Liver (tissue), 9 donors: ENCODE results near the gene ENTPD1. TPM values are rescaled to one million over a fixed set of nuclear protein-coding genes. Genes with fewer than 3 reads are reported as not detected.

ENCODE experiments used
- DNase-seq: peaks from one replicate; pipeline ENCODE4 v3.0.0-alpha.2; 2017; ENCODE audit warnings: low spot score
- H3K27ac ChIP-seq, 2 donors: one replicate each; pipeline ENCODE4 v1.7.0; 2013; ENCODE audit warnings: inconsistent platforms in 2 of 2, low read length in 2 of 2, control low read depth in 1 of 2, low read depth in 1 of 2, mild to moderate bottlenecking in 1 of 2
- H3K27me3 ChIP-seq, 4 donors: one replicate each; pipeline versions ENCODE4 v1.6.1 to v1.7.0; 2013; ENCODE audit warnings: low read length in 3 of 4, inconsistent platforms in 1 of 4, mild to moderate bottlenecking in 1 of 4, moderate library complexity in 1 of 4; ENCODE audit not compliant: control insufficient read depth in 4 of 4, insufficient read depth in 4 of 4
- H3K36me3 ChIP-seq, 4 donors: one replicate each; pipeline versions ENCODE4 v1.6.1 to v1.7.0; 2013; ENCODE audit warnings: low read length in 3 of 4, mild to moderate bottlenecking in 3 of 4, low read depth in 1 of 4, moderate library complexity in 1 of 4; ENCODE audit not compliant: control insufficient read depth in 4 of 4, insufficient read depth in 3 of 4
- H3K4me1 ChIP-seq, 4 donors: one replicate each; pipeline versions ENCODE4 v1.6.1 to v1.7.0; 2013; ENCODE audit warnings: low read length in 3 of 4, mild to moderate bottlenecking in 3 of 4, moderate library complexity in 1 of 4; ENCODE audit not compliant: control insufficient read depth in 4 of 4, insufficient read depth in 4 of 4
- H3K4me3 ChIP-seq, 3 donors: one replicate each; pipeline versions ENCODE4 v1.6.1 to v1.7.0; 2013; ENCODE audit warnings: low read length in 3 of 3, control low read depth in 1 of 3, low read depth in 1 of 3, mild to moderate bottlenecking in 1 of 3
- H3K9ac ChIP-seq, 2 donors: one replicate each; pipeline ENCODE4 v1.7.0; 2013; ENCODE audit warnings: low read length in 2 of 2, mild to moderate bottlenecking in 2 of 2, moderate library complexity in 2 of 2, control low read depth in 1 of 2, low read depth in 1 of 2
- H3K9me3 ChIP-seq, 4 donors: one replicate each; pipeline versions ENCODE4 v1.6.1 to v1.7.0; 2013; ENCODE audit warnings: low read length in 3 of 4; ENCODE audit not compliant: control insufficient read depth in 4 of 4
- EGR1 ChIP-seq, 2 donors: IDR thresholded peaks; 2 replicates each; pipeline ENCODE4 v1.6.1; 2016 to 2018; ENCODE audit warnings: antibody characterized with exemption in 2 of 2, low read depth in 2 of 2
- FOXA1 ChIP-seq: IDR thresholded peaks from 2 replicates; pipeline ENCODE4 v1.6.1; 2016; ENCODE audit warnings: antibody characterized with exemption
- FOXA2 ChIP-seq: IDR thresholded peaks from 2 replicates; pipeline ENCODE4 v1.6.1; 2016; ENCODE audit warnings: antibody characterized with exemption
- GABPA ChIP-seq, 2 donors: IDR thresholded peaks in 1 of 2; conservative IDR thresholded peaks in 1 of 2; 2 replicates each; pipeline ENCODE4 v1.6.1; 2016; ENCODE audit warnings: antibody characterized with exemption in 2 of 2, mild to moderate bottlenecking in 1 of 2, moderate library complexity in 1 of 2
- HNF4A ChIP-seq, 2 donors: conservative IDR thresholded peaks; 2 replicates each; pipeline ENCODE4 v1.6.1; 2016; ENCODE audit warnings: antibody characterized with exemption in 2 of 2, mild to moderate bottlenecking in 2 of 2
- HNF4G ChIP-seq: IDR thresholded peaks from 2 replicates; pipeline ENCODE4 v1.6.1; 2016; ENCODE audit warnings: antibody characterized with exemption
- JUND ChIP-seq, 2 donors: IDR thresholded peaks; 2 replicates each; pipeline ENCODE4 v1.6.1; 2016; ENCODE audit warnings: antibody characterized with exemption in 2 of 2
- NR2F2 ChIP-seq: IDR thresholded peaks from 2 replicates; pipeline ENCODE4 v1.6.1; 2016; ENCODE audit warnings: antibody characterized with exemption
- RAD21 ChIP-seq, 2 donors: IDR thresholded peaks; 2 replicates each; pipeline ENCODE4 v1.6.1; 2016; ENCODE audit warnings: antibody characterized with exemption in 2 of 2, mild to moderate bottlenecking in 2 of 2
- RXRA ChIP-seq, 2 donors: IDR thresholded peaks; 2 replicates each; pipeline ENCODE4 v1.6.1; 2017 to 2018; ENCODE audit warnings: antibody characterized with exemption in 2 of 2, mild to moderate bottlenecking in 1 of 2
- SP1 ChIP-seq: IDR thresholded peaks from 2 replicates; pipeline ENCODE4 v1.6.1; 2018; ENCODE audit warnings: antibody characterized with exemption, mild to moderate bottlenecking
- TAF1 ChIP-seq: conservative IDR thresholded peaks from 2 replicates; pipeline ENCODE4 v1.6.1; 2016; ENCODE audit warnings: antibody characterized with exemption, mild to moderate bottlenecking
- YY1 ChIP-seq: IDR thresholded peaks from 2 replicates; pipeline ENCODE4 v1.6.1; 2016; ENCODE audit warnings: antibody characterized with exemption, mild to moderate bottlenecking
- WGBS: extraction: QIAGEN DNeasy Blood & Tissue Kit; methylation state at CpG from one replicate; pipeline ENCODE4 v1.1.7; 2013; 5-methylcytosine and 5-hydroxymethylcytosine counted together
- polyA plus RNA-seq, 2 donors: library from polyadenylated mRNA; stranded (reverse) in 1 of 2; unstranded in 1 of 2; fragments of 200-250 nt in 1 of 2; fragments of >200 nt in 1 of 2; fragmentation: Nextera tagmentation in 1 of 2; extraction: Ambion mirVana in 1 of 2; gene quantifications; one replicate each; pipeline versions ENCODE4 v1.2.1 to v1.2.3, GENCODE V29; 2013 to 2015
- total RNA-seq, 2 donors: library from RNA; depleted of rRNA; stranded (reverse); fragments of >200 nt; gene quantifications; one replicate each; pipeline ENCODE4 v1.2.3, GENCODE V29; 2014
- TF ChIP-seq, protein P1 (sequence below): fragments of 150-350 bp; IDR thresholded peaks from 2 replicates; pipeline ENCODE4 v1.5.1; 2017; ENCODE audit warnings: improper control_type of control experiment, low read depth, low read length; ENCODE audit not compliant: missing input control
- TF ChIP-seq, protein P2 (sequence below): IDR thresholded peaks from 2 replicates; pipeline ENCODE4 v1.6.1; 2016; ENCODE audit warnings: antibody characterized with exemption
- TF ChIP-seq, protein P3 (sequence below): IDR thresholded peaks from 2 replicates; pipeline ENCODE4 v1.6.1; 2016; ENCODE audit warnings: antibody characterized with exemption, mild to moderate bottlenecking
- TF ChIP-seq, protein P4 (sequence below): IDR thresholded peaks from 2 replicates; pipeline ENCODE4 v1.6.1; 2016; ENCODE audit warnings: antibody characterized with exemption
- TF ChIP-seq, protein P5 (sequence below): IDR thresholded peaks from 2 replicates; pipeline ENCODE4 v1.6.1; 2016; ENCODE audit warnings: antibody characterized with exemption
- donor health status: healthy.
- donor health status: healthy.
- donor health status: healthy.
- donor health status: healthy.
- donor health status: healthy.

Gene ENTPD1
- total and polyA plus RNA-seq, 4 donors: 2.1 to 8.0 (median 4.3) TPM

DNA sequence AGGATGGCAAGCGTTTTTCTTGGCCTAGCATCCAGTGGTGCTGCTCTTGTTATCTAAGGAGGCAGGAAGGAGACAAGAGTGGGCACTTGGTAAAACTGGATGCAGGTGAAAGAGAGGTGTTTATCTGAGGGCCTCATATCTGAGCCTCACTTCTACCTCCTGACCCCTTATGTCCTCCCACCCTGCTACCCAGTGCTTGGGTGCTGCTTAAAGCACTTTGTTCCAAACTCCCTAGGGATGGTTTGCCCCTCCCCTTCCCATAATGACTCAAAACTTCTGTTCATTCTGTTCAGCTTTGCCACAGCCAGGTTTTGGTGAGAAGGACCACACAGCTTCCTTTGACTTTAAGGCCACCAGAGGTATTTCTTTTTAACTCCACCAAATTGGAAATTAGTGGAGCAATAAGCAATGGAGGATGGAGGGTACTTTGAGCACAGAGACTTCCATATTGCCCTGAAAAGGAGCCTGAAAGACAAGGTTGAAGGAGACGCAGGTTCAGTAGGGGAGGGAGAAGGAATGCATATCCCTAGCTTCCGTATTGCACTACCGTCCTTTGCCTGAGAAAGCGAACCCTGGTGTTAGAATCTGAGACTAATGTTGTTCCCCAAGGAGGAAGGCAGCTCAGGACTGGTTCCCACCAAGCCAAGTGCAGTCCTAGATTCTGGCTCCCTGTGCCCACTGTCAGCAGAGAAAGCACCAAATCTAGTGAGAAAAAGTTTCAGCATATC lies 30.1 kb downstream of the ENTPD1 start:
- Histone ChIP-seq H3K27ac (no peak overlapping the region), H3K9me3 (no peaks in the 10 kb centered on the region), H3K27me3 (no peaks in the 10 kb centered on the region), H3K36me3 (no peaks in the 10 kb centered on the region), H3K4me1 (no peaks in the 10 kb centered on the region), H3K9ac (no peak overlapping the region), H3K4me3 (no peak overlapping the region)
- WGBS: 94% methylated on average over 5 of the region's 5 CpGs
- no peak for DNase-seq
- TF ChIP-seq, protein P1, sequence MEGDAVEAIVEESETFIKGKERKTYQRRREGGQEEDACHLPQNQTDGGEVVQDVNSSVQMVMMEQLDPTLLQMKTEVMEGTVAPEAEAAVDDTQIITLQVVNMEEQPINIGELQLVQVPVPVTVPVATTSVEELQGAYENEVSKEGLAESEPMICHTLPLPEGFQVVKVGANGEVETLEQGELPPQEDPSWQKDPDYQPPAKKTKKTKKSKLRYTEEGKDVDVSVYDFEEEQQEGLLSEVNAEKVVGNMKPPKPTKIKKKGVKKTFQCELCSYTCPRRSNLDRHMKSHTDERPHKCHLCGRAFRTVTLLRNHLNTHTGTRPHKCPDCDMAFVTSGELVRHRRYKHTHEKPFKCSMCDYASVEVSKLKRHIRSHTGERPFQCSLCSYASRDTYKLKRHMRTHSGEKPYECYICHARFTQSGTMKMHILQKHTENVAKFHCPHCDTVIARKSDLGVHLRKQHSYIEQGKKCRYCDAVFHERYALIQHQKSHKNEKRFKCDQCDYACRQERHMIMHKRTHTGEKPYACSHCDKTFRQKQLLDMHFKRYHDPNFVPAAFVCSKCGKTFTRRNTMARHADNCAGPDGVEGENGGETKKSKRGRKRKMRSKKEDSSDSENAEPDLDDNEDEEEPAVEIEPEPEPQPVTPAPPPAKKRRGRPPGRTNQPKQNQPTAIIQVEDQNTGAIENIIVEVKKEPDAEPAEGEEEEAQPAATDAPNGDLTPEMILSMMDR: no peak
- TF ChIP-seq, protein P2, sequence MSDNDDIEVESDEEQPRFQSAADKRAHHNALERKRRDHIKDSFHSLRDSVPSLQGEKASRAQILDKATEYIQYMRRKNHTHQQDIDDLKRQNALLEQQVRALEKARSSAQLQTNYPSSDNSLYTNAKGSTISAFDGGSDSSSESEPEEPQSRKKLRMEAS: no peak
- TF ChIP-seq, protein P3, sequence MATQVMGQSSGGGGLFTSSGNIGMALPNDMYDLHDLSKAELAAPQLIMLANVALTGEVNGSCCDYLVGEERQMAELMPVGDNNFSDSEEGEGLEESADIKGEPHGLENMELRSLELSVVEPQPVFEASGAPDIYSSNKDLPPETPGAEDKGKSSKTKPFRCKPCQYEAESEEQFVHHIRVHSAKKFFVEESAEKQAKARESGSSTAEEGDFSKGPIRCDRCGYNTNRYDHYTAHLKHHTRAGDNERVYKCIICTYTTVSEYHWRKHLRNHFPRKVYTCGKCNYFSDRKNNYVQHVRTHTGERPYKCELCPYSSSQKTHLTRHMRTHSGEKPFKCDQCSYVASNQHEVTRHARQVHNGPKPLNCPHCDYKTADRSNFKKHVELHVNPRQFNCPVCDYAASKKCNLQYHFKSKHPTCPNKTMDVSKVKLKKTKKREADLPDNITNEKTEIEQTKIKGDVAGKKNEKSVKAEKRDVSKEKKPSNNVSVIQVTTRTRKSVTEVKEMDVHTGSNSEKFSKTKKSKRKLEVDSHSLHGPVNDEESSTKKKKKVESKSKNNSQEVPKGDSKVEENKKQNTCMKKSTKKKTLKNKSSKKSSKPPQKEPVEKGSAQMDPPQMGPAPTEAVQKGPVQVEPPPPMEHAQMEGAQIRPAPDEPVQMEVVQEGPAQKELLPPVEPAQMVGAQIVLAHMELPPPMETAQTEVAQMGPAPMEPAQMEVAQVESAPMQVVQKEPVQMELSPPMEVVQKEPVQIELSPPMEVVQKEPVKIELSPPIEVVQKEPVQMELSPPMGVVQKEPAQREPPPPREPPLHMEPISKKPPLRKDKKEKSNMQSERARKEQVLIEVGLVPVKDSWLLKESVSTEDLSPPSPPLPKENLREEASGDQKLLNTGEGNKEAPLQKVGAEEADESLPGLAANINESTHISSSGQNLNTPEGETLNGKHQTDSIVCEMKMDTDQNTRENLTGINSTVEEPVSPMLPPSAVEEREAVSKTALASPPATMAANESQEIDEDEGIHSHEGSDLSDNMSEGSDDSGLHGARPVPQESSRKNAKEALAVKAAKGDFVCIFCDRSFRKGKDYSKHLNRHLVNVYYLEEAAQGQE: no peak
- TF ChIP-seq EGR1 (IDR thresholded peaks at IDR 0.05; ENCODE audit: low read depth in 2 of 2) (no peak), NR2F2 (no peak), RAD21 (IDR thresholded peaks at IDR 0.05) (no peak), YY1 (no peak), RXRA (IDR thresholded peaks at IDR 0.05) (no peak), FOXA2 (no peak), TAF1 (no peak), SP1 (no peak), FOXA1 (no peak), HNF4A (conservative IDR thresholded peaks at IDR 0.05) (no peak), GABPA (IDR thresholded peaks at IDR 0.05 in 1 of 2, conservative IDR thresholded peaks at IDR 0.05 in 1 of 2) (no peak), HNF4G (no peak), JUND (IDR thresholded peaks at IDR 0.05) (no peak)
- TF ChIP-seq, protein P4, sequence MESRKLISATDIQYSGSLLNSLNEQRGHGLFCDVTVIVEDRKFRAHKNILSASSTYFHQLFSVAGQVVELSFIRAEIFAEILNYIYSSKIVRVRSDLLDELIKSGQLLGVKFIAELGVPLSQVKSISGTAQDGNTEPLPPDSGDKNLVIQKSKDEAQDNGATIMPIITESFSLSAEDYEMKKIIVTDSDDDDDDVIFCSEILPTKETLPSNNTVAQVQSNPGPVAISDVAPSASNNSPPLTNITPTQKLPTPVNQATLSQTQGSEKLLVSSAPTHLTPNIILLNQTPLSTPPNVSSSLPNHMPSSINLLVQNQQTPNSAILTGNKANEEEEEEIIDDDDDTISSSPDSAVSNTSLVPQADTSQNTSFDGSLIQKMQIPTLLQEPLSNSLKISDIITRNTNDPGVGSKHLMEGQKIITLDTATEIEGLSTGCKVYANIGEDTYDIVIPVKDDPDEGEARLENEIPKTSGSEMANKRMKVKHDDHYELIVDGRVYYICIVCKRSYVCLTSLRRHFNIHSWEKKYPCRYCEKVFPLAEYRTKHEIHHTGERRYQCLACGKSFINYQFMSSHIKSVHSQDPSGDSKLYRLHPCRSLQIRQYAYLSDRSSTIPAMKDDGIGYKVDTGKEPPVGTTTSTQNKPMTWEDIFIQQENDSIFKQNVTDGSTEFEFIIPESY: no peak
- TF ChIP-seq, protein P5, sequence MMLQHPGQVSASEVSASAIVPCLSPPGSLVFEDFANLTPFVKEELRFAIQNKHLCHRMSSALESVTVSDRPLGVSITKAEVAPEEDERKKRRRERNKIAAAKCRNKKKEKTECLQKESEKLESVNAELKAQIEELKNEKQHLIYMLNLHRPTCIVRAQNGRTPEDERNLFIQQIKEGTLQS: no peak
